IPS-18a (cell line): Measurements from ENCODE around the gene RDH5.

Experiments
- H3K27ac ChIP-seq: one replicate; pipeline ENCODE4 v1.5.1; 2013; ENCODE audit warnings: low read length
- H3K27me3 ChIP-seq: one replicate; pipeline ENCODE4 v1.6.1; 2013; ENCODE audit warnings: mild to moderate bottlenecking, low read length; ENCODE audit not compliant: control insufficient read depth, insufficient read depth
- H3K36me3 ChIP-seq: one replicate; pipeline ENCODE4 v1.6.1; 2013; ENCODE audit warnings: low read depth, low read length; ENCODE audit not compliant: control insufficient read depth
- H3K4me1 ChIP-seq: one replicate; pipeline ENCODE4 v1.6.1; 2013; ENCODE audit warnings: low read depth, low read length; ENCODE audit not compliant: control insufficient read depth
- H3K4me3 ChIP-seq: one replicate; pipeline ENCODE4 v1.5.1; 2013; ENCODE audit warnings: low read length
- H3K9ac ChIP-seq: one replicate; pipeline ENCODE4 v1.6.1; 2013; ENCODE audit warnings: mild to moderate bottlenecking, low read length, moderate library complexity
- H3K9me3 ChIP-seq: one replicate; pipeline ENCODE4 v1.6.1; 2013; ENCODE audit warnings: low read depth, low read length; ENCODE audit not compliant: control insufficient read depth

Gene RDH5

GRCh38 chr12:55771736-55772135, 51.5 kb downstream of the RDH5 start:
- Histone ChIP-seq H3K36me3 (peaks cover 26% of the 10 kb centered on the region), H3K27me3 (no peaks in the 10 kb centered on the region), H3K9ac (no peak overlapping the region), H3K9me3 (no peaks in the 10 kb centered on the region), H3K4me1 (no peaks in the 10 kb centered on the region), H3K4me3 (no peak overlapping the region), H3K27ac (no peak overlapping the region)
